MCF 10A (cell line): Measurements from ENCODE around the gene GAS6. TPM values are rescaled to one million over a fixed set of nuclear protein-coding genes. Genes with fewer than 3 reads are reported as not detected.

Experiments used
- BruUV-seq: library from RNA; stranded (reverse); fragments of 400-500 nt; replicated peaks from 2 replicates; lab custom pipeline; 2021; lab: Mats Ljungman, UMichigan
- CTCF ChIA-PET: fragments of 300-600 bp; sonication (Branson Sonifier 250); formaldehyde crosslinking; extraction: SDS; loops from one replicate; lab custom pipeline; 2021; ENCODE audit warnings: antibody characterized with exemption, inconsistent platforms; lab: Yijun Ruan, JAX
- POLR2A ChIA-PET: fragments of 300-600, 350-650 bp; sonication (Branson Sonifier 250); formaldehyde crosslinking; extraction: SDS; loops from one replicate; lab custom pipeline; 2020; ENCODE audit warnings: antibody characterized with exemption, inconsistent platforms; lab: Yijun Ruan, JAX
- DNase-seq: peaks from one replicate; pipeline ENCODE4 v3.0.0-alpha.2; 2018; ENCODE audit not compliant: unreplicated experiment
- H3K27ac Mint-ChIP-seq: one replicate; pipeline ENCODE4 v1.8.0; 2022; ENCODE audit warnings: mild to moderate bottlenecking, low read depth, mixed read lengths; ENCODE audit not compliant: unreplicated experiment
- H3K27me3 Mint-ChIP-seq: one replicate; pipeline ENCODE4 v1.8.0; 2022; ENCODE audit warnings: mixed read lengths; ENCODE audit not compliant: insufficient read depth, unreplicated experiment
- H3K36me3 Mint-ChIP-seq: one replicate; pipeline ENCODE4 v1.8.0; 2022; ENCODE audit warnings: mild to moderate bottlenecking, moderate library complexity, mixed read lengths; ENCODE audit not compliant: insufficient read depth, unreplicated experiment
- H3K4me1 Mint-ChIP-seq: one replicate; pipeline ENCODE4 v1.8.0; 2022; ENCODE audit warnings: mixed read lengths; ENCODE audit not compliant: insufficient read depth, unreplicated experiment
- H3K4me3 Mint-ChIP-seq: one replicate; pipeline ENCODE4 v1.8.0; 2022; ENCODE audit warnings: mild to moderate bottlenecking, moderate library complexity, mixed read lengths; ENCODE audit not compliant: unreplicated experiment
- H3K9me3 Mint-ChIP-seq: one replicate; pipeline ENCODE4 v1.8.0; 2022; ENCODE audit warnings: mixed read lengths; ENCODE audit not compliant: unreplicated experiment
- intact Hi-C: fragments of 100-400 bp; cut with micrococcal nuclease; formaldehyde crosslinking; loops from 2 replicates; pipeline ENCODE4 v1.14.1; 2022
- total RNA-seq: library from RNA; stranded (reverse); gene quantifications from 2 replicates; pipeline ENCODE4 v1.2.3, GENCODE V29; 2022
- TF ChIP-seq, protein P1 (sequence below): fragments of 200-600 bp; IDR thresholded peaks from one replicate; pipeline ENCODE4 v1.8.0; 2022; ENCODE audit warnings: antibody characterized with exemption, mild to moderate bottlenecking; ENCODE audit not compliant: unreplicated experiment

Gene GAS6
- total RNA-seq, 1 experiment from 2014 or later = 92.3 TPM

GRCh38 chr13:113897966-113898365 lies 34.1 kb upstream of the GAS6 start:
- peaks cover 13% of the 10 kb centered on the region for H3K9me3 Mint-ChIP-seq
- no peaks in the 10 kb centered on the region for H3K27me3 Mint-ChIP-seq
- peak overlapping the region; percentile 58 for H3K27ac Mint-ChIP-seq
- TF ChIP-seq, protein P1, sequence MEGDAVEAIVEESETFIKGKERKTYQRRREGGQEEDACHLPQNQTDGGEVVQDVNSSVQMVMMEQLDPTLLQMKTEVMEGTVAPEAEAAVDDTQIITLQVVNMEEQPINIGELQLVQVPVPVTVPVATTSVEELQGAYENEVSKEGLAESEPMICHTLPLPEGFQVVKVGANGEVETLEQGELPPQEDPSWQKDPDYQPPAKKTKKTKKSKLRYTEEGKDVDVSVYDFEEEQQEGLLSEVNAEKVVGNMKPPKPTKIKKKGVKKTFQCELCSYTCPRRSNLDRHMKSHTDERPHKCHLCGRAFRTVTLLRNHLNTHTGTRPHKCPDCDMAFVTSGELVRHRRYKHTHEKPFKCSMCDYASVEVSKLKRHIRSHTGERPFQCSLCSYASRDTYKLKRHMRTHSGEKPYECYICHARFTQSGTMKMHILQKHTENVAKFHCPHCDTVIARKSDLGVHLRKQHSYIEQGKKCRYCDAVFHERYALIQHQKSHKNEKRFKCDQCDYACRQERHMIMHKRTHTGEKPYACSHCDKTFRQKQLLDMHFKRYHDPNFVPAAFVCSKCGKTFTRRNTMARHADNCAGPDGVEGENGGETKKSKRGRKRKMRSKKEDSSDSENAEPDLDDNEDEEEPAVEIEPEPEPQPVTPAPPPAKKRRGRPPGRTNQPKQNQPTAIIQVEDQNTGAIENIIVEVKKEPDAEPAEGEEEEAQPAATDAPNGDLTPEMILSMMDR = no peak
- H3K4me1 Mint-ChIP-seq = peaks cover 20% of the 10 kb centered on the region
- no peaks in the 10 kb centered on the region for H3K36me3 Mint-ChIP-seq
- ChIA-PET POLR2A (interaction anchor here (2.4 kb wide), 1 partner anchor 36 kb away, joined by 6 read pairs; no protein-coding TSS in a partner anchor), CTCF (no interaction called here)
- BruUV-seq = no TSS peak
- intact Hi-C loops = loop anchor here (2.0 kb wide), 2 partner anchors 35 to 77 kb away; no protein-coding TSS in a partner anchor
- no peak overlapping the region for H3K4me3 Mint-ChIP-seq
- DNase-seq = no peak

GRCh38 chr13:113897161-113897560 lies 33.3 kb upstream of the GAS6 start:
- H3K4me3 Mint-ChIP-seq = peak overlapping the region; percentile 9
- POLR2A ChIA-PET = interaction anchor here (2.4 kb wide), 1 partner anchor 35 kb away, joined by 6 read pairs; no protein-coding TSS in a partner anchor
- no peaks in the 10 kb centered on the region for H3K27me3 Mint-ChIP-seq
- peaks cover 20% of the 10 kb centered on the region for H3K4me1 Mint-ChIP-seq
- H3K9me3 Mint-ChIP-seq = peaks cover 13% of the 10 kb centered on the region
- TF ChIP-seq, protein P1 = no peak
- no TSS peak for BruUV-seq
- intact Hi-C loops = loop anchor here (2.0 kb wide), 2 partner anchors 34 to 76 kb away; no protein-coding TSS in a partner anchor
- CTCF ChIA-PET = interaction anchor here (1.0 kb wide), 1 partner anchor 75 kb away, joined by 3 read pairs; no protein-coding TSS in a partner anchor
- peak; percentile 79 for DNase-seq
- peak overlapping the region; percentile 58 for H3K27ac Mint-ChIP-seq
- H3K36me3 Mint-ChIP-seq = no peaks in the 10 kb centered on the region

DNA sequence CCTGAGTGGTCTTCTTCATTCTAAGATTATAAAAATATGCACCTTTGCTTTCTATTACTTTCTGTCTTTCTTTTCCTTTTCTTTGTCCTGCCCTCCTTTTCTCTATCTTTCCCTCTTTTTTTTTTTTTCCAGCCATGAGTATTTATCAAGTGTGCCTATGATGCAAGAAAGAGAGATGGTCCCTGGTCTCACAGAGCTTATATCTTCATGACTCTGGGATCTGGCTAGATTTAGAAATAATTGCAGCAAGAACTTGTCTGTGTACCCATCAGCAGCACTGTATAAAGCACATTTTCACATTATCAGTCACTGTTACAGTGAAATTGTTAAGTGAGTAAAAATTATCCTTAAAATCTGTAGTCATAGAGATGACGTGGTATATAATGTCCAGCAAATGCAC lies 31.6 kb upstream of the GAS6 start:
- peak overlapping the region; percentile 61 for H3K27ac Mint-ChIP-seq
- H3K4me3 Mint-ChIP-seq = no peak overlapping the region
- no peaks in the 10 kb centered on the region for H3K36me3 Mint-ChIP-seq
- peaks cover 13% of the 10 kb centered on the region for H3K9me3 Mint-ChIP-seq
- ChIA-PET CTCF (interaction anchor here (0.6 to 0.8 kb wide), 3 partner anchors 183 to 331 kb away, joined by 3 to 5 read pairs (median 5); no protein-coding TSS in a partner anchor), POLR2A (no interaction called here)
- no TSS peak for BruUV-seq
- peaks cover 20% of the 10 kb centered on the region for H3K4me1 Mint-ChIP-seq
- intact Hi-C loops = no loop called here
- H3K27me3 Mint-ChIP-seq = no peaks in the 10 kb centered on the region
- TF ChIP-seq, protein P1 = no peak
- DNase-seq = no peak

- ChIA-PET POLR2A (no interaction called here), CTCF (interaction anchor here (1.6 kb wide), 1 partner anchor 74 kb away, joined by 3 read pairs; no protein-coding TSS in a partner anchor)
- intact Hi-C loops = no loop called here
- DNase-seq = no peak
- H3K36me3 Mint-ChIP-seq = no peaks in the 10 kb centered on the region
- no peak overlapping the region for H3K27ac Mint-ChIP-seq
- no TSS peak for BruUV-seq
- peaks cover 13% of the 10 kb centered on the region for H3K9me3 Mint-ChIP-seq
- TF ChIP-seq, protein P1 = no peak
- H3K4me1 Mint-ChIP-seq = peaks cover 11% of the 10 kb centered on the region
- H3K27me3 Mint-ChIP-seq = no peaks in the 10 kb centered on the region
- no peak overlapping the region for H3K4me3 Mint-ChIP-seq
Measured at GRCh38 chr13:113890774-113891480, 27.1 kb upstream of the GAS6 start.
